NCI-H2227 treated with DMSO at 0.1 percent for 48 hours (cell line): ENCODE measurements around the gene ZBTB32.

Source experiments
- DNase-seq: peaks from one replicate; lab custom pipeline; 2025; lab: John Stamatoyannopoulos, UW

Gene ZBTB32

GRCh38 chr19:35752746-35753350 is 48.5 kb downstream of the ZBTB32 start:
- no peak for DNase-seq

- no peak for DNase-seq
Observed at GRCh38 chr19:35753634-35754369, 49.4 kb downstream of the ZBTB32 start.

GRCh38 chr19:35754370-35755130 is 50.2 kb downstream of the ZBTB32 start:
- no peak for DNase-seq

- no peak for DNase-seq
Observed at GRCh38 chr19:35755131-35755549, 50.8 kb downstream of the ZBTB32 start.

- no peak for DNase-seq
Observed at GRCh38 chr19:35755550-35756376, 51.4 kb downstream of the ZBTB32 start.

GRCh38 chr19:35756377-35757230 is 52.2 kb downstream of the ZBTB32 start, which contains the start of gene HSPB6:
Gene HSPB6 (minus strand): TSS chr19:35757029. CDS start chr19:35757008, 21 bp downstream.
- no peak for DNase-seq

- no peak for DNase-seq
Observed at GRCh38 chr19:35757231-35757748, 52.9 kb downstream of the ZBTB32 start.

GRCh38 chr19:35757749-35758608 is 53.6 kb downstream of the ZBTB32 start, which contains the start of gene PROSER3:
Gene PROSER3 (plus strand): TSS chr19:35758176. CDS start chr19:35758216, 40 bp downstream.
- DNase-seq: peak; percentile 100

- no peak for DNase-seq
Observed at GRCh38 chr19:35759697-35760096, 55.3 kb downstream of the ZBTB32 start.

- no peak for DNase-seq
Observed at GRCh38 chr19:35760711-35761349, 56.5 kb downstream of the ZBTB32 start.

GRCh38 chr19:35764432-35765315 is 60.3 kb downstream of the ZBTB32 start:
- DNase-seq: no peak
